GM12865 (cell line): Measurements from ENCODE around the gene TBXAS1.

ENCODE experiments used
- DNase-seq: peaks from one replicate; pipeline ENCODE4 v3.0.0; 2010; ENCODE audit warnings: low read depth
- H3K4me3 ChIP-seq: 2 replicates; pipeline ENCODE4 v1.5.1; 2011; ENCODE audit warnings: mild to moderate bottlenecking, low read depth, low read length, control low read depth
- TF ChIP-seq, protein P1 (sequence below): IDR thresholded peaks from 2 replicates; pipeline ENCODE4 v1.5.1; 2011; ENCODE audit warnings: low read length, control low read depth, low read depth, inconsistent platforms; ENCODE audit not compliant: insufficient read depth; ENCODE audit errors: missing control alignments

The TBXAS1 gene

DNA sequence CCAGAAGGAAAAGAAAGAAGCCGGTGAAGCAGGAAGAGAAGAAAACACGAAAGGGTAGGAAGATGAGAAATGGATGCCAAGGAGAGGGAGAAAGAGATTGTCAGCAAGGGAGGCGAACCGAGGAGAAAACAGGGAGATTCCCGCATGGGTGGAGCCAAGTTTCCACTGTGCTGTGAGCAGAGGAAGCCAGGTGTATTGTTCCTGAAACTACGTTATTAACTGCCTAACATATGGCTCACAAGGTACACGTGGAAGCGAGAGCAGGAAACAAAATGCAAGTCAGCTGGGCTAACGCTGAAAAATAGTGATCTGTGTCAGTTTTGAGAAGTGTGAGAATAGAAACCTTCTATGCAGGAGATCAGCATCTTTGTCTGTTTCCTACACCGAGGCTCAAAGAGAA is 30.8 kb upstream of the TBXAS1 start:
- TF ChIP-seq, protein P1, sequence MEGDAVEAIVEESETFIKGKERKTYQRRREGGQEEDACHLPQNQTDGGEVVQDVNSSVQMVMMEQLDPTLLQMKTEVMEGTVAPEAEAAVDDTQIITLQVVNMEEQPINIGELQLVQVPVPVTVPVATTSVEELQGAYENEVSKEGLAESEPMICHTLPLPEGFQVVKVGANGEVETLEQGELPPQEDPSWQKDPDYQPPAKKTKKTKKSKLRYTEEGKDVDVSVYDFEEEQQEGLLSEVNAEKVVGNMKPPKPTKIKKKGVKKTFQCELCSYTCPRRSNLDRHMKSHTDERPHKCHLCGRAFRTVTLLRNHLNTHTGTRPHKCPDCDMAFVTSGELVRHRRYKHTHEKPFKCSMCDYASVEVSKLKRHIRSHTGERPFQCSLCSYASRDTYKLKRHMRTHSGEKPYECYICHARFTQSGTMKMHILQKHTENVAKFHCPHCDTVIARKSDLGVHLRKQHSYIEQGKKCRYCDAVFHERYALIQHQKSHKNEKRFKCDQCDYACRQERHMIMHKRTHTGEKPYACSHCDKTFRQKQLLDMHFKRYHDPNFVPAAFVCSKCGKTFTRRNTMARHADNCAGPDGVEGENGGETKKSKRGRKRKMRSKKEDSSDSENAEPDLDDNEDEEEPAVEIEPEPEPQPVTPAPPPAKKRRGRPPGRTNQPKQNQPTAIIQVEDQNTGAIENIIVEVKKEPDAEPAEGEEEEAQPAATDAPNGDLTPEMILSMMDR = no peak
- peak overlapping the region; percentile 5; the same call in 1 of the 2 replicates for H3K4me3 ChIP-seq
- DNase-seq = peak; percentile 81

DNA sequence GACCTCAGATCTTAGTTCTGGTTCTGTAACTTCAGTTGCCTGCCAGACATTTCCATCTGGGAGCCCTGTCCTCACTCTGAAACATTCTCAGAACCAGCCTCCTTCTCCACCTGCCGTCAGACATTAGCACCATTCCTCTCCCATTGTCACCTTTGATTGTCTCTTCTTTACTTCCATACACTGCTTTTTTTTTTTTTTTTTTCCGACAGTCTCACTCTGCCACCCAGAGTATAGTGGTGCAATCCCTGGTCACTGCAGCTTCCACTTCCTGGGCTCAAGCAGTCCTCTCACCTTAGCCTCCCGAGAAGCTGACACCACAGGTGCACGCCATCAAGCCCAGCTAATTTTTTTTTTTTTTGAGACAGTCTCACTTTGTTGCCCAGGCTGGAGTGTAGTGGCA is 30.2 kb upstream of the TBXAS1 start:
- H3K4me3 ChIP-seq = no peak overlapping the region
- TF ChIP-seq, protein P1 = no peak
- no peak for DNase-seq

DNA sequence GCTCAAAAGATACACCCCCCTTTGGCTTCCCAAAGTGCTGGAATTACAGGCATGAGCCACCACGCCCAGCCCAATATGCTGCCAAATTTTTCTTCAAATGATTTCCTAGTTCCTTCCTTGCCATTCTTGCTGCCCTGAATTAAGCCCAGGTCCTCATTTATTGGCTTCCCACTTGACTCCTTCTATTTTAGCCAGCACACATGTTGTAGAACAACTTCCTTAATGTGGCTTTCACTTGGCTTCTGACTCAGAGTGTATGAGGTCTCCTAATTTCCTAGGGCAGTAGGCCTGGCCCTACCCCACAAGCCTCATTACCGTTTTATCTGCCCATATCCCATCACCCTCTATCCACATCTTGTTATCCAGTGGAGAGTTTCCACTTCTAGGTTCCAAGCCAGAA is 29.5 kb upstream of the TBXAS1 start:
- peak; percentile 41 for DNase-seq
- TF ChIP-seq, protein P1 = no peak
- no peak overlapping the region for H3K4me3 ChIP-seq

DNA sequence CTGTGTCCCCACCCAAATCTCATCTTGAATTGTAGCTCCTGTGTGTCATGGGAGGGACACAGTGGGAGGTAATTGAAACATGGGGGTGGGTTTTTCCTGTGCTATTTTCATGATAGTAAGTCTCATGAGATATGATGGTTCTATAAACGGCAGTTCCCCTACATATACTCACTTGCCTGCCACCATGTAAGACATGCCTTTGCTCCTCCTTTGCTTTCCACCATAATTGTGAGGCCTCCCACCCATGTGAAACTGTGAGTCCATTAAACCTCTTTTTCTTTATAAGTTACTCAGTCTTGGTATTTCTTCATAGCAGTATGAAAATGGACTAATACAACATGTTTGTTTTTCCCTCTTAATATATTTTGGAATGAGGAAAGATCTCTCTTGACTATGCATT is 24.5 kb upstream of the TBXAS1 start:
- TF ChIP-seq, protein P1 = no peak
- no peak for DNase-seq

DNA sequence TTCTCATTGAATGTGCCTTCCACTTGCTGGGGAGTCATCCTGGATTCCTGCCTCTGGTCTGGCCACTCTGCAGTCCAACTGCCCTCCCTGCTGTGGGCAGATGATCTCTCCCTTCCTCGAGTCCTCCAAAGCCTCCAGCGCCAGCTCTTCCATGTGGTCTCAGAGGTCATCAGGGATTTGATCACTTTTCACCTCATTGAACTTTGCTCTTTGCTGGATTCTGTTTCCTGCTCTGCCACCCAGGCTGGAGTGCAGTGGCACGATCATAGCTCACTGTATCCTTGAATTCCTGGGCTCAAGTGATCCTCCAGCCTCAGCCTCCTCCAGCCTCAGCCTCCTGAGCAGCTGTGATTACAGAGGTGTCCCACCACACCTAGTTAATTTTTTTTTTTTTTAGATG is 22.1 kb upstream of the TBXAS1 start:
- DNase-seq = no peak
- TF ChIP-seq, protein P1 = no peak
- no peak overlapping the region for H3K4me3 ChIP-seq

More for the DNA sequence above, 24.5 kb upstream of the TBXAS1 start:
- no peak overlapping the region for H3K4me3 ChIP-seq

DNA sequence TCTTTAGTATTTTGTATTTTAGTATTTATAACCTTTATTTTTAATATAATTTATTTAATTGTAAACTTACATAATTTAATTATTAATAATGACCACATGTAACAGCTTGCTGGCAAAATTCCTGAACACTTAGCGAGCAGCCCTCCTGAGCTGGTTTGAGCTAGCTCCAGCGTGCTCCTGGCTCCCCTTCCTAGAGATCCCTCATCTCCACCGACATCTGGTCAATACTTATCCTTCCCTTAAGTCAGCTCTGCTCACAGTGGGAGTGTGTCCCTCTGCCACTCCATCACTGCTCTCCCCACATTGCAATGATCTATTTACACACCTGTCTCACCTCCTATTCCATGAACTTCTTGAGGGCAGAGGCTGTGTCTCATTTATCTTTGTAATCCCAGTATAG is 20.6 kb upstream of the TBXAS1 start:
- H3K4me3 ChIP-seq = no peak overlapping the region
- no peak for DNase-seq
- TF ChIP-seq, protein P1 = no peak

DNA sequence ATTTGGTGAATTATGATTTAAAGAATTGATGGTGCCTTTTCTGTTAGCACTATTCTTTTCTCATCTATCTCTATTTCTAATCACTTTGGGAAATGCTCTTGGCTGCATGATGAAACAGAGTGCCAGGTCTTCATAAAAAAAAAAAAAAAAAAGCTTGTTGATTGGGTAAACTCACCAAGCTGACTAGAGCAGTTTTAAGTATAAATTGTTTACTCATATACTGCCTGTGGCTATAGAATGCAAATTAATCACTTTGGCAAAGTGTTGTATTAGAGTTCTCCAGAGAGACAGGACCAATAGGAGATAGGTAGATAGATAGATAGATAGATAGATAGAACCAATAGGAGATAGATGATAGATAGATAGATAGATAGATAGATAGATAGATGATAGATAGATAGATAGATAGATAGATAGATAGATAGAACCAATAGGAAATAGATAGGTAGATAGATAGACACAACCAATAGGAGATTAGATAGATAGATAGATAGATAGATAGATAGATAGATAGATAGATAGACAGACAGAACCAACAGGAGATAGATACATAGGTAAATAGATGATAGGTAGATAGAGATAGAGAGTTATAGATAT is 20.1 kb upstream of the TBXAS1 start:
- no peak overlapping the region for H3K4me3 ChIP-seq
- no peak for DNase-seq
- TF ChIP-seq, protein P1 = no peak
